HG03025 (cell line): Measurements from ENCODE around the gene CACNA1B.

Experiments
- ATAC-seq: cut with Tn5 transposase; IDR thresholded peaks from one replicate; pipeline ENCODE4 v1.9.1; 2021; ENCODE audit warnings: mild to moderate bottlenecking, moderate library complexity; ENCODE audit not compliant: unreplicated experiment, low FRiP score

The CACNA1B gene

DNA sequence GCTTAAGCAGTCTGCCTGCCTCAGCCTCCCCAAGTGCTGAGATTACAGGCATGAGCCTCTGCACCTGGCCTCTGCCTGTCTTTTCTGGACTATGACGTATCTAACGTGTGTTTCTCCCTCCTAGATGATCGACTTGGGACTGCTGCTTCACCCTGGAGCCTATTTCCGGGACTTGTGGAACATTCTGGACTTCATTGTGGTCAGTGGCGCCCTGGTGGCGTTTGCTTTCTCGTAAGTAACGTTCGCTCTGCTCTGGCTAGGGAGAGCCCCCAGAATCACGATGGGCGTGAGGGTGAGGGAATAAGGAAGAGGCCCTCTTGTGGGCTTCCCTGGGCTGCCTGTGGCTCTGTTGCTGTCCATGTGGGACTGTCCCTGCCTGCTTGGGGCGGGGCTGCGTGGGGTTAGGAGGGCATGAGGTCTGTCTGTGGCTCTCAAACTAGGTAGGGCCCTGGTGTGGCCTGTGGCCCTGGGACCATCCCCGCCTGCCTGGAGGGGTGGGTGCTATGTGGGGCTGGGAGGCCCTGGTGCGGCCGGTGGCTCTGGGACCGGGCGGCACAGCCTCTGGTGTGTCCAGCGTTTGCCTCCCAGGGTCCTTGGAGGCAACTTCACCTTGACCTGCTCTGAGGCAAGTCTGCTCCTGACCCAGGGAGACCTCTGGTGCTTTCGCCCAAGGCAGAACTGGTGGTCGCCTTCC, 171.7 kb downstream of the CACNA1B start:
- ATAC-seq = no peak

DNA sequence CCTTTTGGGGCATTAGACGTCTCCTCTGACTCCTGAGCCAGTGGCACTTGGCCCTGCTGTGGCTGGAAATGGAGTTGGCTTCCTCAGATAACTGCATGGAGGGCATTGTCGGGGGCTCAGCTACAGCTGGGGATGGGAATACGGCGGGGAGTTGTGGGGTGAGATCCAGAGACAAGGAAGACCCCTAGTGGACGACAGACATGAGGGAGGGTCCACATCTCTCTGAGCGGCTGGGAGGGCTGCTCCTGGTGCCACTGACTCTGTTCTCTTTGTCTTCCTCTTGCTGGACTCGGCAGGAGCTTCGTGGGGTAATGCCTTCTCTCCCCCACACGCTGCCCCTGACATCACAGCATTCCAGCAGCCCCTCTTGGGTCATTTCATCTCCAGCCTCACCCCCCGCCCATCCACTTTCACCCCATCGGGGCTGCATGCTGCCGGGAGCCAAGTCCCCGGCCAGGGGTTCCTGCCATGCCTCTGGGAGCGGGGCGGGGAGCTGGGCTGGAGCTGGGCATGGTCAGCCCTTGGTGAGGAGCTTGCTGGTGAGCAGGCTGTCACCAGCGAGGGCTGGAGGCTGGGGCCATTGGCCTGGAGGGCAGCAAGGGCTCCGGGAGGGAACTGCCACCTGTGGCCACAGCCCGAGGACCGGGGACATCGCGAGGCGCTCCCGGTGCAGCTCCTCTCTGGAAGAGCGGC, 172.3 kb downstream of the CACNA1B start:
- no peak for ATAC-seq

DNA sequence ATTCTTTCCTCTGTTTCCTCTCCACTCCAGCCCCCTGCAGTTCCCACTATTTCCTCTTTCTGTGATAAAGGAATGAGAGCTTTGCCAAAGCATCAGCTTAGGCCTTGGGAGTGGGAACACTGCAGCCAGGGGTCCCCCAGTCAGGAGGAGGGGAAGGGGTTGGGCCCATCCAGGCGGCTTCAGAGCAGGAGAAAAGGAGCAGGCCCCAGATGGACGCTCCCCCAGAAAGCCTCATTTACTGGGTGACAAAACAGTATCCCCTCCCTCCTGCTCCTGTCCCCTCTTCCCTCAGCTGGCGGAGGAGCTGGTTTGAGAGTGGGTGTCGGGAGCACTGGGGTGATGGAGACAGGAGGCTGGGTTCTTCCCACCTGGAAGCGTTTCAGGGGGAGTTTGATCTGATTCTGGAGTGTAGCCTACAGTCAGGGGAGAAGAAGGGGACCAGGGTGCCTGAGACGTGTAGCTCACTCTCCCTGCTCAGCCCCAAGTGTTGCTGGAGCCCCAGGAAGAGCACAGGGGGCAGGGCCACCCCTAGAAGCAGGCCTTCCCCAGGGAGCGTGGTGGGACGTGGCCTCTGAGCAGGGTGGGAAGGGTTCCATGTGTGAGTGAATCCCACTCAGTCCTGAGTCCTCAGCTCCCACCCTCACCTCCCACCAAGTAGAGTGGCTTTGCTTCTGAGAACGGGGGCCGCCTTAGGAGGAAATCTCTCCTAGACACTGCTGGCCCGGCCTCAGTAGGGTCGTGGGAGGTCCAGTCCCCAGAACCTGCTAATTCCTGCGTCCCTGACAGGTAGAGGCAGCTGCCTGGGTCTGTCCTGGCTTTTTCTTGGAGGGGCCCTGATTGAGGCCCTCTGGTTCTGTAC, 173.1 kb downstream of the CACNA1B start:
- ATAC-seq = no peak

DNA sequence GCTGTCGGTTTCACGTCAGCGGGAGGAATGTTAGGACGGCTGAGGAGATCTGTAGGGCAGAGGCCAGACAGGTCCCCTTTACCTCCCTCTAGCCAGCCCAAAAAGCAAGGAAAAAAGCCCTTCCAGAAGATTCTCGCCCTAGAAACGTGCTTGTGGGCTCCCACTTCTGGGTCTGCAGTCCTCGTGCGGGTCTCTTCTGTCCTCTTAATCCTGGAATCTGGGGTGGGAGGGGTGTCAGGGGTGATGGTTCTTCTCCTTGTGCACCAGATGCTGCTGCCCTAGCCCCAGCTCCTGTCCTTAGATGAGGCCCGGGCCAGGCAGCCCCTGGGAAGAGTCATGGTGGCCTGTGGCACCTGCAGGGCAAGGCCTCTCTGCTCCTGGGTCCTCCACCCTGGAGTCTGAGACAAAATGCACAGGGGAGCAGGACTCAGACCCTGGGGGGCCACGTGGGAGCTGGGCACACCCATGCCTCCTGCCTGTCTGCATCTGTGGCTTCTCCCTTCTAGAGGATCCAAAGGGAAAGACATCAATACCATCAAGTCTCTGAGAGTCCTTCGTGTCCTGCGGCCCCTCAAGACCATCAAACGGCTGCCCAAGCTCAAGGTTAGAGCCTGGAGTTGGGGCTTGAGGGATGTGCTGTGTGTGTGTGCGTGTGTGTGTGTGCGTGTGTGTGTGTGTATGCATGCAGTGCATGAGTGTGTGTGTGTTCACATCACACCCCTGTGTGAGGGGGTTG, 174.2 kb downstream of the CACNA1B start:
- ATAC-seq = no peak

DNA sequence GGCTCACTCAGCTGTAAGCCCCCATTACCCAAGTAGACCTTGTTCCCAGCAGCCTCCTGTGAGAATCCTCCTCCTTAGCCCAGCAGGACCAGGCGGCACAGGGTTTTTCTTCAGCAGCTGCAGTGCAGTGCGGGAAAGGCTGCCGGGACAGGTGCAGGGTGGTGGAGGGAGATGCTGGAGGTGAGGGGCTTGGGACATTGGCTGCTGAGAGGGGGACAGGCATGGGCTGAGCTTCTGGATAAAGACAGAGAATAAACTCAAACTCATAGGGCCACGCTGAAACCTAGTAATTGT, 174.7 kb downstream of the CACNA1B start:
- no peak for ATAC-seq

DNA sequence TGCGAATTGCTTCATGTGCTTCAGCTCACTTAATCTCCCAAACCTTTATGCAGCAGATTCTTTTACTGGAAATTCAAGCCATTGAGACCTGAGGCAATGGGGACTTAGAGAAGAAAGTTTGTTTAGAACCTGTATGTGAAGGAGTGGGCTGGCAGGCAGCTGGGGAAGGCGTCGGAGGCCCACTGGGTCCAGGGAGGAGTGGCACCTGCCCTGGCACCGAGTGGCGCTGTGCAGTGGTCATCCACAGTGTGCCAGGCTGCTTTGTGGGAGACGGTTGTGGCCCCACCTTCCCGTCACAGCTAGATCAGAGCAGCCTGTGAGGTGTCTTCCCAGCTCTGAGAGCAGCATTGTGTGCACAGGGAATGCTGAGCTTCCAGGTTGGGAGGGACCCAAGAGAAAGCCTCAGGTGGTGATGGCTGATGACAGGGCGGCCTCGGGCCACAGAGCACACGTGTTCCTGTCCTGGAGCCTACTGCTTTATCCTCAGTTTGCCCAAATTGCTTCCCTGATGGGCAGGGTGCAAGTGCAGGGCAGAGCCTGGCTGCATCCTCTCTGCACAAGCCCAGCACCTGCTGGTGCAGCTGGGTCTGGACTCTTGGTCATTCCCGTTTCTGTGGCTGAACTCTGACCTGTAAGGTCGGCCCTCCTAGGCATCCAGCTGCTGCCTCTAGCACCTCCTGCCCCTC, 175.2 kb downstream of the CACNA1B start:
- ATAC-seq = no peak

DNA sequence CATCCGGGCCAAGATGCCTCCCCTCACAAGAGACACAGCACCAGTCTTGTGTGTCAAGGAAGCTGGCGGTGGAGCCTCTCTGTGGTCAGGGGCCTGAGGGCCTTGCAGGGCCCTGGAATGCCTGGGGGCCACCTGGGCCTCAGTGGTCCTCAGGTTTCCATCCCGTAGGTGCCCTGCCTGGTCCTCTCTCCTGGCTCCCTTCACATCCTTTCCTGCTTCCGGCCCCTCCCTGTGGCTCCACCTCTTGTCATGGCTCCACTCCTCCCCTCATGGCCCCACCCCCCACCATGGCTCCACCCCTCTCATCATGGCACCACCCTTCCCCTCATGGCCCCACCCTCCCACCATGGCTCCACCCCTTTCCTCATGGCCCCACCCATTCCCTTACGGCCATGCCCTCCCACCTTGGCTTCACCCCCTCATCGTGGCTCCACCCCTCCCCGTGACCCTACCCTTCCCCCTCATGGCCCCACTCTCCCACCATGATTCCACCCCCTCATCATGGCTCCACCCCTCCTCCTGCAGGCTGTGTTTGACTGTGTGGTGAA, 175.8 kb downstream of the CACNA1B start:
- ATAC-seq = no peak

DNA sequence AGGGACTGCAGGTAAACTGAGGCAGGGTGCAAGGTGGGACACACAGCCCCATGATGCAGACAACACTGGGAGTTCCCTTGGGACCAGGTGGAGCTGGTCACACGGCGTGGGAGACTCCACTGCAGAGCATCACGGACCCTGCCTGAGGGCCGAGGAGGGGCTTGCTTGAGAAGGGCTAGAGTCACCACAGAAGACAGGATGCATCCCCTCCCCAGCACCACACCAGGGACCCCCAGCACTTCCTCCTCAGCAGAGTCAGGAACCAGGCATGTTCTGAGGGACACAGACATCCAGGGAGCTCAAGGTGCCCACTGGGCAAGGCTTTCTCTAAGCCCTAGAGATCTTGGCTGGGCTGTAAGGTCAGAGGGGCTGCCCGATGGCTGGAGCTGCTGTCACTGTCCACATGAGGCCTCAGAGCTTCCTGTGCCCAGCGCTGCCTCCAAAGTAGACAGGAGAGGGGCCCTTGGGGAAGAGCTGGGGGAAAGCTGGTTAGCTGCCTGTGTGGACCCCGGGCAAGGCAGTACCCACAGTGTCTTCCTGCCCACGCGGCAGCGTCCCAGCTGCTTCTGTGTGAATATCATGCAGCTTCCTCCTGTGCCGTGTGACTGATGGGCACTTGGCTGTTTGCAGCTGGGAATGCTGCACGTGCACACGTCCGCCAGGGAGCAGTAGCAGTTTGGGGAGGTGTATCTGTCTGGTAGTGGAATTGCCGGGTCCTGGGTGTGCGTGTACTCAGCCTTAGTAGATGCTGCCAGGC, 176.6 kb downstream of the CACNA1B start:
- ATAC-seq = no peak

DNA sequence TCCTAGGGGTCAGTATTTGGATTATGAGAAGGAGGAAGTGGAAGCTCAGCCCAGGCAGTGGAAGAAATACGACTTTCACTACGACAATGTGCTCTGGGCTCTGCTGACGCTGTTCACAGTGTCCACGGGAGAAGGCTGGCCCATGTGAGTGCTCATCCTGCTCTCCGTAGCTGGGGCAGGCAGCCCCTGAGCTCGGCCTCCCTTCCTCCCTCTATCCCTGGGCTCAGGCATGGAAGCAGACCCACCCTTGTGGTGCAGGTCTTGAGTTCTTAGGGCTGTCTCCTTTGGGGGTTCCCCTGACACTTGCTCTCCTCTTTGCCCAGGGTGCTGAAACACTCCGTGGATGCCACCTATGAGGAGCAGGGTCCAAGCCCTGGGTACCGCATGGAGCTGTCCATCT, 180.1 kb downstream of the CACNA1B start:
- no peak for ATAC-seq

DNA sequence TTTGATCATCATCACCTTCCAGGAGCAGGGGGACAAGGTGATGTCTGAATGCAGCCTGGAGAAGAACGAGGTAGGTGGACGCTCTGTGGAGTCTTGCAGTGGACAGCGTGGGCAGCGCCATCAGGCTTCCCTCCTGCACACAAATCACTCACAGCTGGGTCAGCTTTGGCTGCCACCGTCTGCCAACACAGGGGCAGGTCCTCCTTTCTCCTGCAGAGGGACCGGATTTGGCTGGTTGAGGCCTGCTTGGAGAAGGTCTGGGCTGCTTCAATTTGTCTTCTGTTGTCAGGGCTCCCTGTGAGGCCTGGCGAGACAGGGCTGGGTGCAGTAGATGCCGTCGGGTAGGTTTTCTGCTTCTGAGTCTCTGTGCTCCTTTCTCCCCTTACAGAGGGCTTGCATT, 180.6 kb downstream of the CACNA1B start:
- ATAC-seq = no peak

DNA sequence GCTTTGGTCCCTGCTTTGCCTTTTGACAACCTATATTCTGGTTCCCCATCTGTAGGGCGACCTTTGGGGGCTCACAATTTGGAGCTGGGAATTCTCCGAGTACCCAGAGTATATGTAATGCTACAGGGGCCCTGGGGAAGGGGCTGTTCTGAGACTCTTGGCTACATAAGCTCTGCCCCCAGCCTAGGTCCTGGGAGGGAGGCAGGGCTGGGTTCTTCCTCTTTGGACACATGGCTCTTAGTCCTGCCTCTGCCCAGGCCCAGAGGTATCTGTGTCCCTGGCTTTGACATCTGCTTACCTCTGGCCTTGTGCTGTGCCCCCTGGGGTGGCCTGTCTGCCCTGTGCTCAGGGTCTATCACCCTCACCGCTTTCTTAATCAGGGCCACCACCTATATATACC, 181.6 kb downstream of the CACNA1B start:
- ATAC-seq = no peak

DNA sequence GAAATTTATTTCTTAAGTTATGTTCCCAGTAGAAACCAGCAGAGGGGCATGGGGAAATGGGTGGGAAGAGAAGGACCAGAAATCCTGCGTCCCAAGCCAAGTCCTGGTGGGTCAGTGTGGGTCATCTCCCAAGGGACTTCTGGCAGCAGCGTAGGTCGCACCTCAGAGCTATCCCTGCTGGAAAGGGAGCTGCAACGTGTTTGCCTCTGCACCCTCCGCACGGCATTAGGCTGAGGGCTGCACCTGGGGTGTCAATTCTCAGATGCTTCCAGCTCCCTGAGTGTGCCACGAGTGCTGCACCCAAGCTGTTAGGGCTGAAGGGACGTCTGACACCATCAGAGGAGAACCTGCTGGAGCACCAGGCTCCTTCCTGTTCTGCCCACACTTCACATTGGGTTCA, 182.8 kb downstream of the CACNA1B start:
- no peak for ATAC-seq

DNA sequence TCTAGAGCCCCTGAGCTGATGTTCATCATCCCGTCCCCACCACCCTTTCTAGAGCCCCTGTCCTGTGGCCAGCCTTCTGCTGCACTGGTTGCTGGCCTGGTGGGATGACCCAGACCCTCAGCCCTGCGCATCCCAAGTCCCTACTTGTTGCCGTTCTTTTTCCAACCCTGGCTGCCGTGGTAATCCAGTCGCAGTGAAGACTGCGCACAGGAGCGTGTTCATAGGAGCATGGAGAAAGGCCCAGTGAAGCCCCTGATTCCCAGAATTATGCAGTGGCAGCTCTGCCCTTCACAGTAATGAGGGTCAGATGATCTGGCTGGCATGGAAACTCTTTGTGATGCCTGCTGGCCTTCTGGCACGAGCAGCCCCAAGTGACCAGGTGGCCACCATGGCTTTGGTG, 183.3 kb downstream of the CACNA1B start:
- ATAC-seq = no peak

DNA sequence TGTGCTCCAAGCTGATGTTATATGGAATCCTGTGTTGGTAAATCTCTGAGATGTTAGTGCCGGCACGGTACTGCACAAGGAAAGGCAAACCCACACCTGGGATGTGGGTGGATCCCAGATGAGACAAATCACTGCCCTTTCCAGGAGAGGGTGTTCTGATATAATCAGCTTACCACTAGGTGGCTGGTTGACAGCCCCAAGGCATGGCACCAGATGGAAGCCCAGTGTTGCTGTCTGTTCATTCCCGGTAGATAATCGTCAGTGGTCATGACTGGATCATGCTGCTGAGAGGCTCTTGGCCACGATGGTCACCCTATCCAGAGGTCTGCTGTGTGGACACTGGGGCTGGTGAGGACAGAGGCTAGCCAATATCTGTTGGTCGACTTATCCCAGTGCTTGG, 184.0 kb downstream of the CACNA1B start:
- no peak for ATAC-seq

DNA sequence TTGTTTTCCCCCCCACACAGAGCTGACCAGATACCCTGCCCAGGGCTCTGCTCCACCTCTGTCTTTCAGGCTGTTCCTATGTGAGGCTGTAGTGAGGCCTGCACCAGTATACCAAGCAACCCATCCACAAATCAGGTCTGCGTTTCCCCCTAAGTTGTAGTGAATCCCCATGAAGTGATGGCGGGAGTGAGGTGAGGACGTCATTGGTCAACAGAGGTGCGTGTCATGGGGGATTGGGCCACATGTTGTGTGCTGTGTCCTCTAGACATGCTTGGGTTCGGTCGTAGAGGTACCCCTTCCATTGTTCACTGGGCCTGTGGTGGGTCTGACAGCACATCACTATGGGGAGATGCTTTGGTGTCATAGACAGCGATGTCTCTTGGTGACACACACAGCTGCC, 184.6 kb downstream of the CACNA1B start:
- ATAC-seq = no peak

DNA sequence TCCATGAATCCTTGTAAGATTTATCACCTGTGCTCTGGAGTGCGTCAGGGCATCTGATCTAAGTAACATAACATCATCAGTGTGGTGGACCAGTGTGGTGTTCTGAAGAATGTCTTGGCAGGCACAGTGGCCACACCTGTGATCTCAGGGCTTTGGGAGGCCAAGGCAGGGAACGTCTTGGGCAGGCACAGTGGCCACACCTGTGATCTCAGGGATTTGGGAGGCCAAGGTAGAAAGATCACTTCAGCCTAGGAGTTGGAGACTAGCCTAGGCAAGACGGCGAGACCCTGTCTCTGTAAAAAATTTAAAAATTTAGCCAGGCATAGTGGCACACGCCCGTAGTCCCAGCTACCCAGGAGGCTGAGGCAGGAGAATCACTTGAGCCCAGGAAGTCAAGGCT, 185.5 kb downstream of the CACNA1B start:
- no peak for ATAC-seq

DNA sequence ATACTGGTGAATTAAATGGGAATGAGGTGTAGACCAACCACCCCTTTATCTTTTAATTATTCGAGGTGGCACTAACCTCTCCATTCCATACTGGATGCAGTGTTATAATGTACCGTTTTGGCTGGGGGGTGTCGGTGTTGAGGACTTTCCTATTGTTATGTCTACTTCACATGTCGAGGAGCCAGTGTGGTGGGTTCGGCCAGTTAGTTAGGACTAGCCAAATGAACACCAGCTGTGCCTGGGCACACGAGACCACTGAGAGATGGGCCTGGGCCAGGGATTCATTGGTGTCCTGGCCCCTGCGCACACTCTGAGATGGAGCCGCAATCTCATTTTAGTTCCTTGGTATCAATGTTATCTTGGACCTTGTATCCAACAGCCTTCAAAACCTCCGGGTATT, 186.2 kb downstream of the CACNA1B start:
- ATAC-seq = no peak

DNA sequence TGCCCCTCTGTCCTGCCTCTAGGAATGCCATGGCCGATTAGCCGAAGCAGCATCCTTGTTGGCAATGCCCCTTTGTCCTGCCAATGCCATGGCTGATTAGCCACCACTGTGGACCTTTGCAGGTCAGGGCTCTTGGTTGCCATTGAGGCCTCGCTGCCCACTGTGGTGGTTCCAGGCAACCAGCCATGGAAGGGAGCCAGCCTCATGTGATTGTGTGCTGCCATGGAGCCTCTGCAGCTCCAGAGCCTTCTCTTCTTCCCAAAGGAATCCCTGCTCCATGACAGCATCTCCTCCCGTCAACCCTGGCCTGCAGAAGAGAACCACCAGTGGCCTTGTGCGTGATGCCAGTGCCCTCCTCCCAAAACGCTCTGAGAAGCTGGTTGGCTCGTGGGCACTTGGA, 187.0 kb downstream of the CACNA1B start:
- no peak for ATAC-seq

DNA sequence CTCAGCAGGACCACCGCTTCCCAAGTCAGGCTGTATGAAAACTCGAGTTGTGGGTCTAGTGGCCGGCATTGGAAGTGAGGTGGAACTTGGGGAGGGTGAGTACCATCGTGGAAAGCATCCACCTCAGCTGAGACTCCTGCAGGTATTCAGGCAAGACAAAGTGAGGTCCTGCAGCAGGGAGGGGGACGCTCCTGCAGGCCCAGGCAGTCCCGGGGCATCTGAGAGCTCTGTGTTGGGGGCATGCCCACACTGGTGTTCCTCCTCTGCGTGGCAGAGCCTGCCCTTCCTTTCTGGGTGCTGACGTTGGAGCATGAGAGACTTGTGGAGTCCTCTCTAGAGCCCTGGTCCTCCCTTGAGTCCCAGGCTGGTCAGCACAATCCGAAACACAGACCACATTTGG, 187.7 kb downstream of the CACNA1B start:
- ATAC-seq = no peak
